Measurements from ENCODE around the gene HUS1.
"Not testable (repeated sequence)": the region's sequence is repeated elsewhere in the genome, so short reads cannot be mapped to it uniquely, and the experiment has no call there.

DNA sequence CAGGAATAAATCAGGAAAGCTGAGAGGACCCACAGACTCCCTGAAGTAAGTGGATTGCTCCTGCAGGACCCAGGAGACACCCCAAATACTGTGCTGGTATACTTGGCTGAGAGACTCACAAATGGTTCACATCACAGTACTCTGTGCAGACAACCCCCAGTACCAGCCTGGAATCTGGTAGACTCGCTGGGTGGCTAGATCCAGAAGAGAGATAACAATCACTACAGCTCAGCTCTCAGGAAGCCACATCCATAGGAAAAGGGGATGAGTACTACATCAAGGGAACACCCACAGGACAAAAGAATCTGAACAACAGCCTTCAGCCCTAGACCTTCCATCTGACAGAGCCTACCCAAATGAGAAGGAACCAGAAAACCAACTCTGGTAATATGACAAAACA is 62.9 kb downstream of the HUS1 start:
- TF ChIP-seq, protein P1, sequence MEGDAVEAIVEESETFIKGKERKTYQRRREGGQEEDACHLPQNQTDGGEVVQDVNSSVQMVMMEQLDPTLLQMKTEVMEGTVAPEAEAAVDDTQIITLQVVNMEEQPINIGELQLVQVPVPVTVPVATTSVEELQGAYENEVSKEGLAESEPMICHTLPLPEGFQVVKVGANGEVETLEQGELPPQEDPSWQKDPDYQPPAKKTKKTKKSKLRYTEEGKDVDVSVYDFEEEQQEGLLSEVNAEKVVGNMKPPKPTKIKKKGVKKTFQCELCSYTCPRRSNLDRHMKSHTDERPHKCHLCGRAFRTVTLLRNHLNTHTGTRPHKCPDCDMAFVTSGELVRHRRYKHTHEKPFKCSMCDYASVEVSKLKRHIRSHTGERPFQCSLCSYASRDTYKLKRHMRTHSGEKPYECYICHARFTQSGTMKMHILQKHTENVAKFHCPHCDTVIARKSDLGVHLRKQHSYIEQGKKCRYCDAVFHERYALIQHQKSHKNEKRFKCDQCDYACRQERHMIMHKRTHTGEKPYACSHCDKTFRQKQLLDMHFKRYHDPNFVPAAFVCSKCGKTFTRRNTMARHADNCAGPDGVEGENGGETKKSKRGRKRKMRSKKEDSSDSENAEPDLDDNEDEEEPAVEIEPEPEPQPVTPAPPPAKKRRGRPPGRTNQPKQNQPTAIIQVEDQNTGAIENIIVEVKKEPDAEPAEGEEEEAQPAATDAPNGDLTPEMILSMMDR (IDR thresholded peaks at IDR 0.05) = not testable (repeated sequence)
- not testable (repeated sequence) for TF ChIP-seq POLR2A, EP300 (IDR thresholded peaks at IDR 0.05)
